GM19351 (cell line): Measurements from ENCODE around the gene GUCD1.

Source experiments
- ATAC-seq: cut with Tn5 transposase; IDR thresholded peaks from one replicate; pipeline ENCODE4 v1.9.1; 2021; ENCODE audit warnings: mild to moderate bottlenecking, moderate library complexity; ENCODE audit not compliant: unreplicated experiment

GUCD1 gene

GRCh38 chr22:24590596-24591173 is 35.7 kb upstream of the GUCD1 start:
- no peak for ATAC-seq

DNA sequence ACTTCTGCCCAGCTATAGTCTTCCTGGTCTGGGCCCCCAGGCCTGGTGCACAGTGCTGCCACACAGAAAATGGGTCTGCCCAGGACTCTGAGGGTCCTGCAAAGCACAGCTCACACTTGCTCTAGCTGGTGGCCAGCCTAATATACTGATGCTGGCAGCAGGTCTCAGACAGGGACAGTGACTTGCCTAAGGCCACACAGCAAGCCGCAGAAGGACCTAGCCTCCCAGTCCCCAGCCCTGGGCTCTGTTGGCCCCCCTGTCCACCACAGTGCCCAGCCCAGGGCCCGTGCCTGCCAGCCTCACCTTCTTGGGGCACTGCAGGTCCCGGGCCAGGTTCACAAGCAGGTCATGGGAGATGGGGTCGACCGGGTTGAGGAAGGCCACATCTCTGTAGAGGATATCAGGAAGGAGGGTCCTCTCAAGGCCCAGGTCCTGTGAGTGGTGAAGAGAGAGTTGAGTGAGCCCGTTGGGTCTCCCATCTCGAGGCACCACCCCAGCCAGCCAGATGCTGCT is 34.6 kb upstream of the GUCD1 start:
- no peak for ATAC-seq

DNA sequence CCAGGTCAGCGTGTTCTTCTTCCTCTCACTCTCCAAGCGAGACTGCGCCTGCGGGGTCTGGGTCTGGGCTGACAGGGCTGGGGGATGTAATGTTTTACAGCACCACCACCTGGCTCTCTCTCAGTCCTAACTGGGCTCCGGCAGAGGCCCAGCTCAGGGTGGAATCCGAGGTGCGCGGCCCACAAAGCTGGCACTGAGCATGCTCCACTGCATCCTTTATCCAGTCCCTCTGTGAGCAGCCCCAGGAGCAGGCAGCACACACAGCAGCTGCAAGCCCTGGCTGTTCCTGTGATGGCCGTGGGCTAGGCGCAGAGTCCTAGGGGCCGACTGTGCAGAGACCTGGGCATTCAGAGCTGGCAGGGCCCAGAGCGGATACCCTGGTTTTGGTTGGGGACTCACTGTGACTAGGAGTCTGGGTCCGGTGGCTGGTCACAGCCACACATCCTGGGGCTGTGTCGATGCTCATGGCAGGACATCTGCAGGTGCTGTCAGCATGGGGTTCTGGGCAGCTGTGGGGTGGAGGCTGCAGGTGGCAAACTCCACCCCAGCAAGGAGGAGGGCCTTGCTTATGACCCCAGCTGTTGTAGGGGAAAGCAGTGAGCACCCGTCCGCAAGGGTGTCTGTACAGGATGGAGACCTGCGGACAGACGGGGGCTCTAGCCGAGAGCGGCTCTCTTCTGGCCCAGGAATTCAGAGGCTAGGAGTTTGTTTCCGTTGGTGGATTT is 34.0 kb upstream of the GUCD1 start:
- ATAC-seq = no peak

DNA sequence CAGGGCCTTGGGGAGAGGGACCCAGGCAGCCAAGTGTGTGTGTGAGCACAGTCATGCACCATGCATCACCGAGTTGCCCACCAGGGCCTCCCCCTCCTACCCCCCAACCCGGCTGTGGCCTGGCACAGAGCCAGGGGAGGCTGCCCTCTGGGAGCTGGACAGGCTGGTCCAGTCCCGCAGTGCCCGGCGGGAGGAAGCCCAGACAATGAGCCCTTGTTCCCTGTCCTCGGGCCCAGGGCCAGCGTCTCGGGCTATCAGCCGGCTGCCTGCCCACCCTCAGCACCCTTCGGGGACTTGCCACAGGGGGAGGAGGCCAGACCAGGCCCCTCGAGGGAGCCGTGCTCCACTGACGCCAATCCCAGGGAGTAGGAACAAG is 33.4 kb upstream of the GUCD1 start:
- no peak for ATAC-seq

DNA sequence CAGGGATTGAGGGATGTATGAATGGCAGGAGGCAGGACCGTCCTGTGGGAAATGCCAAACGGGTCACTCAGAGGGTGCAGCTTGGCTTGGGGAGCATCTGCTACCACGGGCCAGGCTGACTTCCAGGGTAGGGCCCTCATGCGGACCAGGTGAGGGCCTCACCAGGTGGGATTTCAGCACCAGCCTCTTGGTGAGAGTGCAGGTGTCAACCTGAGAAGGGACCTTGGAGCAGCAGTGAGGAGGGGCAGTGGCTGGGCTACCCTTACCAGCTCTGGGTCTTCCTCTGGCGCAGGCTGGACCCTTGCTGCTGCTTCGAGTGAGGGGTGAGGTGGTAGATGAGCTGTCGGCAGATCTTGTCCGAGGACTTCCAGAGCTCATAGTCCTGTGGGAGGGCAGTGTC is 33.0 kb upstream of the GUCD1 start:
- no peak for ATAC-seq

DNA sequence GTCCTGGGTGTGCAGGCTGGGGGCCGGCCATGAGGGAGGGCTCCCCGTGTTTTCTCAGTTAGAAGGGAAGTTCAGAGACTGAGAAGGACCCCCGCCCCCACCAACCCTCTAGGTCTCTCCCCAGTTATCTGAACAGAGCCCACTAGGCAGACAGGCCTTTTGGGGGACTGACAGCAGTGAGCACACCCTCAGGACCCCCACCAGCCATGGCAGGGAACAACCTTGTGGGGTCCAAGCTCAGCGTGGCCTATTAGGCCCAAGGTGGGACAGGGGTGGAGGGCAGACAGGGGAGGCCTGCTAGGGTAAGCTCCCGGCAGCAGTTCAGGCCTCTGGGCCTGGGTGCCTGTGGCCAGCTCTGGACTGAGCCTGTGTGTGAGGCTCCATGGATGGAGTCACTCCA is 32.3 kb upstream of the GUCD1 start:
- ATAC-seq = no peak

DNA sequence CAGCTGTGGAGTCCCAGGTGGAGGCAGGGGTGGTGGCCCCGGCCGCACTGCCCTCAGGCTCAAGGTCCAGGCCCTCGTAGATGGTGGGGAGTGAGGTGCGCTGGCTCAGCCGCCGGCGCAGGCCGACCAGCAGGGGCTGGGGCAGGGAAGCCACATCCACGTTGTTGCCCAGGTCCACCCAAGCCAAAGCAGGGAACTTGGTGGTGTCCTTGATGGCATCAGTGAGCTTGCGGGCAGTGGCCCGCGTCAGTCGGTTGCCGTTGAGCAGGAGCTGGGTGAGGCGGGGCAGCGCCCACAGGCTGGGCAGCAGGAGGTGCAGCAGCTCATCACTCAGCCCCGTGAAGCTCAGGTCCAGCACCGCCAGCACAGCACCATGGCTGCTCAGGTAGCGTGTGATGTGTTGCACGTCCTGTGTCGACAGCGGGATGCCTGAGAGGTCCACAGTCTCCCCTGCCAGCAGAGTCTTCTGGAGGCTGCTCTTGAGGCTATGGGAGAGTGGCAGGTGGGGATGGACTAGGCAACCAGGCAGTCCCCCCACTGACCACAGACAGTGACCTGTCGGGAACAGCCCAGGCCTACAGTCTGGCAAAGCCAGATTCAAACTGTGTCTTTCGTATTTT is 31.1 kb upstream of the GUCD1 start:
- ATAC-seq = no peak

DNA sequence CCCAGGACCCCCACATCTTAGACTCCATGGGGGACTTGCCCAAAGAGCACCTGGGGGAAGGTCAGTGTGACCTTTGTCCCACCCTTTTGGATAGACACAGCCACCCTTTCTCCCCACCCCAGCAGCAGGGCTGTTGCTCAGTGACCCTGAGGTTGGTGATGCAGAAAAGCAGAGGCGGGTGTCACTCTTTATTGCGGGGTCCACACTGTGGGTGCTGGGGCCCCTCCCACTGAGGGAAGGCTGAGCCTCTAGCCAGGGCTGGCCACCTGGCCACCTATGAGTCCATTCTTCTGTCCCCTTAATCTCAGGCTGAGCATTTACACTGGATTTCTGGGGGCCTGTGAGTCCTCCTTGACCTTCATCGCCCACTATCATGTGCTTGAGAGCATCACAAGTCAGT is 30.5 kb upstream of the GUCD1 start:
- no peak for ATAC-seq

- ATAC-seq = no peak
These were observed 30.0 kb upstream of the GUCD1 start for GRCh38 chr22:24584871-24585411.

- no peak for ATAC-seq
These were observed 29.3 kb upstream of the GUCD1 start for GRCh38 chr22:24584166-24584790.

- no peak for ATAC-seq
These were observed 28.6 kb upstream of the GUCD1 start for GRCh38 chr22:24583221-24584165.

GRCh38 chr22:24582056-24582814 is 27.3 kb upstream of the GUCD1 start:
- no peak for ATAC-seq

GRCh38 chr22:24580276-24580675 is 25.3 kb upstream of the GUCD1 start:
- no peak for ATAC-seq

- ATAC-seq = no peak
These were observed 24.3 kb upstream of the GUCD1 start for GRCh38 chr22:24579258-24579601.

DNA sequence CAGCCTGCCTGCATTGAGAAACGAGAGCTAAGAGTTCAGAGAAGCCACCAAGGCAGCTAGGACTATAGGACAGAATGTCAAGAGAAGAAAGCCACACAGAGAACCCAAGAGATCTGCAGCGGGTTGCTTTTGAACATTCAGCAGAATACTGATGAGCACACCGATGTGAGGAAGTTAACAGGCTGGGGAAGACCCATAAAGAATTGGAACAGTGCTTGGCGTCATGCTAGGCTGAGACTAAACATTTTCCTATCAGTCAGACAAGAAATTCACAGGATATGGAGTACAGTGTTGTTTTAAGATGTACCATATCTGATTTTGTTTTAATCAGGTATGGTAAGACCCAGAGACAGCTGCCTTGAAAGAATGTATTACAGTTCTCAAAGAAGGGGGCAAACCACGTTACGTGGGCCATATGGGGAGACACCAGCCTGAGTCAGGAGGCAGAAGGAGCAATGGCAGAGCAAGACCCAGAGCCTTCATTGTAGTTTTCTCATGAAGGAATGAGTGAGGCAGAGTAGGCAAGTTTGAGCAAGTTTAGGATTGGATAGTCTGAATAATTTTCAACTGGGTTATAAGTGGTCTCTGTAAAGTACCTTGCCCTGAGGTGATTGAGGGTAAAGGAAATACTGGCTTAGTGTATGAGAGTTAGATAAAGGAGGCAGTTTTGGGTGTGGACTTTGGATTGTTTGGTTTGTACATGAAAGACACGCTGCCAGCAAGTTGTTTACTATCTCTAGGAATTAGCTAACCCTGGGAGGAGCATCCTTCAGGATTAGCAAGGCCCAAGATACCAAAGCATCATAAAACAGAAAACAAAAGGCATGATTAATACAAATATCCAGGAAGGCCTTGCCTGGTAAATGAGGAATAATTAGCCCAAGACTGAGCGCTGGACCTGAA is 23.7 kb upstream of the GUCD1 start:
- no peak for ATAC-seq

DNA sequence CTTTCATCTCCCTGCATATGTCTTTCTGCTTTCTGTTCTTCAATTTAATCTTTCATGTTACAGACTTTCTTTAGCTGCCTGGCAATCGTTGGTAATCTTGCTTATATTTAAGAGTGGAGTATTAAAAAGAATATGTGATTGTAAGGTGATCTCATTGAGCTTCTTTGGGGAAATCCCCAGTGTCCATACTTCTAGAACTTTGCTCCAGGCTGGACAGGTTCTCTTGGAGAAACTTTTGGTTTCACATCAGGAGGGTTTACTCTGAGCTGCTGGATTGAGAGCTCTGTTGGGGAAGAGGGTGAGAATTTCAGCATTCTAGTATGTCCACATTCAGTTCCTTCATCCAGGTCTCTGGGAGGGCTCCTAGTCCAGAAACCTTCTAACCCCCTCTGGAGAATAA is 21.8 kb upstream of the GUCD1 start:
- ATAC-seq = no peak

- no peak for ATAC-seq
These were observed 16.3 kb upstream of the GUCD1 start for GRCh38 chr22:24571266-24571665.

DNA sequence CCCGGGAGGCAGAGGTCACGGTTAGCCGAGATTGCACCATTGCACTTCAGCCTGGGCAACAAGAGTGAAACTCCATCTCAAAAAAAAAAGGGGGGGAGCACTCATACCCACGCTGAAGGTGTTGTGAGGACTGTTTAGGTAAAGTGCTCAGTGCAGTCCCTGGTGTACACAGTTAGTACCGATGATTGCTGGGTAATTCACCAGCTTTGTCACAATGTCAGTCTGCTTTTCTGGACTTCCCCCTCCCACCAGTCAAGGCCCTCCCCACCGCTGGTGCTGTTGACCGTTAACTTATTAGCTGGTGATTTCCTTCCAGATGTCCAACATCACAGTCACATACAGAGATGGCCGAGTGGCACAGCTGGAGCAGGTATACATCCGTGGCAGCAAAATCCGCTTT is 12.7 kb upstream of the GUCD1 start:
- no peak for ATAC-seq
